PFSK-1 (cell line): ENCODE results near the gene PRRC1.

Experiments
- FOXP2 ChIP-seq: optimal IDR thresholded peaks from 2 replicates; pipeline ENCODE3; 2011; ENCODE audit warnings: borderline replicate concordance, control low read depth, inconsistent platforms; ENCODE audit not compliant: insufficient read depth; ENCODE audit errors: extremely low read length, extremely low read depth
- POLR2AphosphoS5 ChIP-seq: IDR thresholded peaks from 2 replicates; pipeline ENCODE4 v1.6.1; 2012; ENCODE audit warnings: low read depth, mild to moderate bottlenecking, control low read depth, low read length, moderate library complexity
- SIN3A ChIP-seq: IDR thresholded peaks from 2 replicates; pipeline ENCODE4 v1.6.1; 2012; ENCODE audit warnings: mild to moderate bottlenecking, low read length, moderate library complexity, borderline replicate concordance; ENCODE audit not compliant: insufficient read depth
- TAF1 ChIP-seq: IDR thresholded peaks from 2 replicates; pipeline ENCODE4 v1.6.1; 2012; ENCODE audit warnings: low read length, control low read depth, borderline replicate concordance; ENCODE audit not compliant: insufficient read depth
- TF ChIP-seq, protein P1 (sequence below), 2 experiments: IDR thresholded peaks; 2 replicates each; pipeline versions ENCODE4 v1.6.1 to v1.8.0; 2011 to 2012; ENCODE audit warnings: low read depth in 2 of 2, low read length in 2 of 2, control low read depth in 1 of 2, inconsistent platforms in 1 of 2, mild to moderate bottlenecking in 1 of 2, moderate library complexity in 1 of 2; ENCODE audit not compliant: insufficient read depth in 1 of 2

PRRC1 gene

DNA sequence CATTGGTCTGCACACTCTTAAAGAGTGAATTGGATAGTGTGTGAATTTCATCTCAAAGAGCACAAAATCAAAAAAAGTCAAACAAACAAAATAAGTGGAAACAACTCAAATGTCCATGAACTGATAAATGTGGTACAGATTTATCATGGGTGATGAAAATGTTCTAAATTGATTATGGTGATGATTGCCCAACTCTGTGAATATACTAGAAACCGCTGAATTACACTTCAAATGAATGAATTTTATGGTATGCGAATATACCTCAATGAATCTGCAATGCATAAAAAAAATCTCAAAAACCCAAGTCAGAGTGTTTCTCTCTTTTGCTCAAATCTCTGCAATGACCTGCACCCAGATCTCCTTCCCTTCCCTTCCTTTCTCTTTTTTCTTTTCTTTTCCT, 64.0 kb downstream of the PRRC1 start:
- TF ChIP-seq FOXP2 (no peak), POLR2AphosphoS5 (no peak), TAF1 (no peak), SIN3A (no peak)
- TF ChIP-seq, protein P1, sequence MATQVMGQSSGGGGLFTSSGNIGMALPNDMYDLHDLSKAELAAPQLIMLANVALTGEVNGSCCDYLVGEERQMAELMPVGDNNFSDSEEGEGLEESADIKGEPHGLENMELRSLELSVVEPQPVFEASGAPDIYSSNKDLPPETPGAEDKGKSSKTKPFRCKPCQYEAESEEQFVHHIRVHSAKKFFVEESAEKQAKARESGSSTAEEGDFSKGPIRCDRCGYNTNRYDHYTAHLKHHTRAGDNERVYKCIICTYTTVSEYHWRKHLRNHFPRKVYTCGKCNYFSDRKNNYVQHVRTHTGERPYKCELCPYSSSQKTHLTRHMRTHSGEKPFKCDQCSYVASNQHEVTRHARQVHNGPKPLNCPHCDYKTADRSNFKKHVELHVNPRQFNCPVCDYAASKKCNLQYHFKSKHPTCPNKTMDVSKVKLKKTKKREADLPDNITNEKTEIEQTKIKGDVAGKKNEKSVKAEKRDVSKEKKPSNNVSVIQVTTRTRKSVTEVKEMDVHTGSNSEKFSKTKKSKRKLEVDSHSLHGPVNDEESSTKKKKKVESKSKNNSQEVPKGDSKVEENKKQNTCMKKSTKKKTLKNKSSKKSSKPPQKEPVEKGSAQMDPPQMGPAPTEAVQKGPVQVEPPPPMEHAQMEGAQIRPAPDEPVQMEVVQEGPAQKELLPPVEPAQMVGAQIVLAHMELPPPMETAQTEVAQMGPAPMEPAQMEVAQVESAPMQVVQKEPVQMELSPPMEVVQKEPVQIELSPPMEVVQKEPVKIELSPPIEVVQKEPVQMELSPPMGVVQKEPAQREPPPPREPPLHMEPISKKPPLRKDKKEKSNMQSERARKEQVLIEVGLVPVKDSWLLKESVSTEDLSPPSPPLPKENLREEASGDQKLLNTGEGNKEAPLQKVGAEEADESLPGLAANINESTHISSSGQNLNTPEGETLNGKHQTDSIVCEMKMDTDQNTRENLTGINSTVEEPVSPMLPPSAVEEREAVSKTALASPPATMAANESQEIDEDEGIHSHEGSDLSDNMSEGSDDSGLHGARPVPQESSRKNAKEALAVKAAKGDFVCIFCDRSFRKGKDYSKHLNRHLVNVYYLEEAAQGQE (IDR thresholded peaks at IDR 0.05; ENCODE audit: insufficient read depth in 1 of 2, low read depth in 2 of 2, low read length in 2 of 2): no peak

DNA sequence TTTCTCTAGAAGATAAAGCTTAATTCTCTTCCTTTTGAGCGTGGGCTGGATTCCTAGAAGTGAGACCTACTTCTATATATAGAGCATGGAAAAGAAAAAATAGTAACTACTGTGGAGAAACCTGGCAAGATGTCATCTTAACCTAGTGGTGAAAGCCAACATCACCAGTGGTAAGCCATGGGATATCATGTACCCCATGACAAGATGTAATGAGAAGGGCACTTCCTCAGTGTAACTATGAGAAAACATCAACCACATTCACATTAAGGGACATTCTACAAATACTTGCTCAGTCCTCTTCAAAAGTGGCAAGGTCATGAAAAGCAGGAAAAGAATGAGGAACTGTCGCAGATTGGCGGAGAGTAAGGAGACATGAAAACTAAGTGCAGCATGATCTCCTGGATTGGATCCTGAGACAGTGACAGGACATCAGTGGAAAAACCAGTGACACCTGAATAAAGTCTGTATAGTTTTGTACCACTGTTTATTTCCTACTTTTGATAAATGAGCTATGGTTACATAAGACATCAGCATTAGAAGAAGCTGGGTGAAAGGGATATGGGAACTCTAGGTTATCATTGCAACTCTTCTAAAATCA, 65.4 kb downstream of the PRRC1 start:
- TF ChIP-seq FOXP2: no peak
- TF ChIP-seq SIN3A: no peak

DNA sequence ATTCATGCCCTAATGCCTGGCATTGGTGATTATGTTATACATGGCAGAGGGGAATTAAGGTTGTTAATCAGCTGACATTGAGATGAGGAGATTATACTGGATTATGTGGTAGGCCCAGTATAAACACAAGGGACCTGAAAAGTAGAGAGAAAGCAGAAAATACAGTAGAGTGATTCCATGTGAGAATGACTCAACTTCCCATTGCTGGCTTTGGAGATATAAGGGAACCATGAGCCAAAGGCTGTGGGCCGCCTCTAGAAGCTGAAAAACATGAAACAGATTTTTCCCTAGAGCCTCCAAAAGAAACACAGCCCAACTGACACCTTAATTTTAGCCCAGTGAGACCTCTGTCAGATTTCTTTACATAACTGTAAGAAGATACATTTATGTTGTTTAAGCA, 66.4 kb downstream of the PRRC1 start:
- TF ChIP-seq, protein P1 (IDR thresholded peaks at IDR 0.05; ENCODE audit: insufficient read depth in 1 of 2, low read depth in 2 of 2, low read length in 2 of 2): no peak

DNA sequence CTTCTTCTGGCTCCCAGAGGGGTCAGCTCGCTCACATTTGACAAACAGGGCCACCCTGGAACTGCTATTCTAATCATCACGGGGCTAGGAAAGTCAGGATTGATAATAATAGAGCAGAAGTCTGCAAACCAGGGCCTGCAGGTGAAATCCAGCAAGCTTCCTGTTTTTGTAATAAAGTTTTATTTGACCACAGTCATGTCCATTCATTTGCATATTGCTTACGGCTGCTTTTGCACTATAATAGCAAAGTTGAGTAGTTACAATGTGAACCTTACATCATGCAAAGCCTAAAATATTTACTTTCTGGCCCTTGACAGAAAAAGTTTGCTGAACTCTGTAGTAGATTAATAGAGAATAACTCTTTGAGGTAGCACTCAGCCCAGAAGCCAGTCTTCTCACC, 68.2 kb downstream of the PRRC1 start:
- TF ChIP-seq, protein P1 (IDR thresholded peaks at IDR 0.05; ENCODE audit: insufficient read depth in 1 of 2, low read depth in 2 of 2, low read length in 2 of 2): no peak
- TF ChIP-seq FOXP2 (no peak), TAF1 (no peak), POLR2AphosphoS5 (no peak), SIN3A (no peak)

DNA sequence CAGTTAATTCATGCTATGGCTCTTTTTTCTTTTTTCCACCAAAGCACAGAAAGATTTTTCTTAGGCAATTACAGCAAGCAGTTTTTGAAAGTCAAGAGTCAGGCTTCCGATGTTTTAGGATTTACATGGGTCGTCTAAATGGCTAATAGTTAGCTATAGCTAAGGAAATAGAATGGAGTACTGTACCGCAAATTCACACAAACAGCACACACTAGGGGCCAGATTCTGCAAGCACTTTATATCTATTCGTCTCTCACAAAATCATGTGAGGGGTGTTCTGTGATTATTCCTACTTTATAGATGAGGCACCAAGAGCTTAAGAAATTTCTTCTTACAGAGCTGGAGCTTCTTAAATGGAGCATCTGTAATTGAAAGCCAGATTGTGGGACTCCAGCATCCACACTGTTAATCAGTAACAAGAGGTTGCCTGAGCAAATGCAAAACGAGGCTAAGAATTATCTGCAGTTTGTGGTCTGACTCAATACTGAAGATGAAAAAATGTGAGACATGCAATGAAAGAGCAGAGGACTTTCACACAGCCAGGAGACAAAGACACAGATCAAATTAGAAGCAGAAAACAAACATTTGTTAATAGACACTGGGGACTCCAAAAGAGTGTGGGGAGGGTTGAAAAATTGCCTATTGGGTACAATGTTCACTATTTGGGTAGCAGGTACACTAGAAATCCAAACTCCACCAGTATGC, 68.8 kb downstream of the PRRC1 start:
- no peak for TF ChIP-seq TAF1
- TF ChIP-seq, protein P1 (IDR thresholded peaks at IDR 0.05; ENCODE audit: insufficient read depth in 1 of 2, low read depth in 2 of 2, low read length in 2 of 2): no peak
- TF ChIP-seq SIN3A: no peak
- no peak for TF ChIP-seq FOXP2
- no peak for TF ChIP-seq POLR2AphosphoS5
